DMS79 (cell line): Measurements from ENCODE around the gene RAD51B.
"Not testable (repeated sequence)": the region's sequence is repeated elsewhere in the genome, so short reads cannot be mapped to it uniquely, and the experiment has no call there.

ENCODE experiments used
- DNase-seq: peaks from one replicate; lab custom pipeline; 2025; lab: John Stamatoyannopoulos, UW

Gene RAD51B

GRCh38 chr14:67984274-67984673, 164.7 kb downstream of the RAD51B start:
- no peak for DNase-seq

GRCh38 chr14:67986131-67986841, 166.7 kb downstream of the RAD51B start:
- DNase-seq = no peak

GRCh38 chr14:67987606-67988005, 168.0 kb downstream of the RAD51B start:
- DNase-seq = no peak

- not testable (repeated sequence) for DNase-seq
These were observed 168.6 kb downstream of the RAD51B start for GRCh38 chr14:67988210-67988609.

GRCh38 chr14:67990576-67990975, 171.0 kb downstream of the RAD51B start:
- no peak for DNase-seq

- no peak for DNase-seq
These were observed 175.0 kb downstream of the RAD51B start for GRCh38 chr14:67994531-67994930.

GRCh38 chr14:67996235-67996634, 176.7 kb downstream of the RAD51B start:
- no peak for DNase-seq

GRCh38 chr14:67998834-67999233, 179.3 kb downstream of the RAD51B start:
- DNase-seq = no peak

GRCh38 chr14:67999290-67999689, 179.7 kb downstream of the RAD51B start:
- DNase-seq = no peak

- DNase-seq = no peak
These were observed 180.3 kb downstream of the RAD51B start for GRCh38 chr14:67999705-68000384.

- no peak for DNase-seq
These were observed 180.9 kb downstream of the RAD51B start for GRCh38 chr14:68000511-68000910.

GRCh38 chr14:68008491-68008890, 188.9 kb downstream of the RAD51B start:
- no peak for DNase-seq

- DNase-seq = no peak
These were observed 191.9 kb downstream of the RAD51B start for GRCh38 chr14:68011406-68012028.

- no peak for DNase-seq
These were observed 193.3 kb downstream of the RAD51B start for GRCh38 chr14:68012871-68013270.

GRCh38 chr14:68013326-68013725, 193.7 kb downstream of the RAD51B start:
- no peak for DNase-seq

GRCh38 chr14:68014771-68015170, 195.2 kb downstream of the RAD51B start:
- DNase-seq = no peak

- no peak for DNase-seq
These were observed 196.0 kb downstream of the RAD51B start for GRCh38 chr14:68015356-68016254.

- DNase-seq = no peak
These were observed 196.8 kb downstream of the RAD51B start for GRCh38 chr14:68016255-68016914.

GRCh38 chr14:68018598-68018997, 199.0 kb downstream of the RAD51B start:
- DNase-seq = no peak

- no peak for DNase-seq
These were observed 200.9 kb downstream of the RAD51B start for GRCh38 chr14:68020493-68020892.

- DNase-seq = peak; percentile 92
These were observed 201.6 kb downstream of the RAD51B start for GRCh38 chr14:68020999-68021663.
